GM21528 (cell line): ENCODE results near the gene FHL1.

Experiments used
- ATAC-seq: cut with Tn5 transposase; IDR thresholded peaks from one replicate; pipeline ENCODE4 v1.9.1; 2021; ENCODE audit warnings: mild to moderate bottlenecking, moderate library complexity; ENCODE audit not compliant: unreplicated experiment, low FRiP score

Gene FHL1

GRCh38 chrX:136183917-136184316 lies 36.6 kb downstream of the FHL1 start:
- no peak for ATAC-seq

- ATAC-seq: no peak
Measured at GRCh38 chrX:136185401-136186022, 38.2 kb downstream of the FHL1 start.

DNA sequence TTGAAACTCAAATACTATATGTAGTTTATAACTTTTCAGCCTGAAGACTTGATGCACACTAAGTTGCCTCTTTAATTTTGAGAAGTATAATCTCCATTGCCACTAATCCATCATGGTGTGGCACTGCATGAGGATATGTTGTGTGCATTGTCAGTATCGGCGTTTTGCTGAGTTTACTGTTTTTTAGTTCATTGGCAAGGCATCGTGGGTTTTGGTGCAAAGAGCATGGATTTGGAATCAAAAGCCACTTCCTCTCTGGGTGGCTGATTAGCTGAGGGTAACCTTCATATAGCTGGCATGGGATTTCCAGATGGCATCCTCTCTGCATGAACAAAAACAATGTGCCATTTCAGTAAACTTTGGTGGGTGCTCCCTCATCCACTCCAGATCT lies 38.7 kb downstream of the FHL1 start:
- no peak for ATAC-seq

DNA sequence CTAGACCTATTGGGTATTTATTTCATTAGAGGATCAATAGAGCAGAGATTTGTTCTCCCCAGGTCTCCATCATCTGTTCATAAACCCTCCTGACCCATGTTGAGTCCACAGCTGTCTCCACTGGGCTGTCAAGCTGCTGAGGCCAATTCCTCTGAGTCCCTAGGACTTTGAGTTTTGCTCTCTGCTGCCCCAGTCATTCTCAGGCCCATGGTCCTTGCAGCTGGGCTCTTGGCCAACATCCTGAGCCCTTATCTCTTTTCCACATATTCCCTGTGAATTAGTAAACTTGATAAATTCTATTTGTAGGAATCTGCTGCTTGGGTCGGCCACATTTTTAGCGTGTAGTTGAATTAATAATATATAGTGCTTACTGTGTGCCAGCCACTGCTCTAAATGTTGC lies 41.9 kb downstream of the FHL1 start:
- no peak for ATAC-seq

DNA sequence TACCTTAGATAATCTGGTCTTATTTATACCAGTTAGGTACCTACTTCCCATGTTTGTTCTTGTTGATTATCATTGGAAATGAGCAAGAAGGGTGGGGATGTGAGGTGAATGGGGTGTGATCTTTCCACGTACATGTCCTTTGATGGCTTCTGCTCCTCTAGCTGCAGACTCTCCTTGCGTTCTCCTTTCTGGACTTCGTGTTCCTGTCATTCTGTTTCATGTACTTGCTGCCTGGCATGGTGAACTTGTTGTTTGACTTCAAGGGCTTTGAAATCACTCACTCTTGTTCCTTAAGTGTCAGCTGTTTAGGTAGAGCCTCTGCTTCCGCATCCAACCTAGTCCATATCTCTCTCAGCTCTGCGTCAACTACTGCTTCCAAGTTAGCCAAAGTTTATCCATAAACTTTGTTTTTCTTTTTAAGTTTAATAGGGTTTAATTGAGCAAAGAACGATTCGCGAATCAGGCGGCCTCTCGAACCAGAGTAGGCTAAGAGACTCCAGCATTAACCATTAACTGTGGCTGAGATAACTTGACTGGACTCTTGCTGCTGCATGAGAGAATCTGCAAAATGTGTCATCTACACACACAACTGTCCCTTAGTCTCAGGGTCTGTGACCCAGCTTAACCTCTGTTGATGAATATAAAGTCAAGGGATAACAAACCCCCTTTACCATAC lies 42.8 kb downstream of the FHL1 start:
- ATAC-seq: no peak

DNA sequence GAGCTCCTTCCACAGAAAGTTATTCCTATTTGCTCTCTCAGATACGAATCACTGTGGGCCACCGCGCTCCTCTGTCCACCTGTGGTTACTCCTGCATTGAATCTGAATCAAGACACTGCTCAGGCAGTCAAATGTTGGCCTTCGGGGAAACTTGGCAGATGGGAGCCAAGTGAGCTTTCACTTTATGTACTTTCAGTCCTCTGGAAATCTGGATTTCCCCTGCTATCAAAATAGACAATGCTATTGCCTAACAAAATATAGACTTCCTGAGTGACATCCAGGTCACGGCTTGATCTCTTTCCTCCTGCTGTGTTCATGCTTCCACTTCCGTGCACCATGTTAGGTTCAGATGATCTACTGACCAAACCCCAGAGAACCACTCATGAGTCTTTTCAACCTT lies 43.8 kb downstream of the FHL1 start:
- no peak for ATAC-seq

- no peak for ATAC-seq
Measured at GRCh38 chrX:136192135-136192534, 44.8 kb downstream of the FHL1 start.

DNA sequence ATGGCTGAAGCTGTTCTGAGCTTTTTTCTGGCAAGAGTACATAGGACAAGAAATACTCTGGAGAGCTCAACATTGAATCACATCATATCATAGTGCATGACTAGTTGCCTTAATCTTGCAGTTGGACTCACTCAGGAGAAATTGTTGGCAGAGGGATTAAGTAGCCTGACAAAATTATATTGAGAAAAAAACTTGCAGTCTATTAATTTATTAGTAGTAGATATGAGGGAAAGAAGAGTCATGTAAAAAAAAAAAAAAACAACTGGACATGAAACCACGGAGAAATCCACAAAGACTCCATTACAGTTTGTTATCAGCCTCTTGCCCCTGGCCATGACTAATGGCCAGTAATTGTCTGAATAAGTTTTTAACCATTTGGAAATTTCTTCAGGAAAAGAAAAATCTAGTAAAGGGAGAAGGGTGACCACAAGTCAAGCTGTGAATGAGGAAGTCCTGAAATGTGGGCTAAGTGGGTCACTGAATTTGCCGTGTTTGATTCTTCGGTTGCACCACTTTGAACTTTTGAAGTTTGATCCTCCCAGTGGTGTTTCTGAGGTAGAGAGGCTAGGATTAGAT lies 45.6 kb downstream of the FHL1 start:
- ATAC-seq: no peak

DNA sequence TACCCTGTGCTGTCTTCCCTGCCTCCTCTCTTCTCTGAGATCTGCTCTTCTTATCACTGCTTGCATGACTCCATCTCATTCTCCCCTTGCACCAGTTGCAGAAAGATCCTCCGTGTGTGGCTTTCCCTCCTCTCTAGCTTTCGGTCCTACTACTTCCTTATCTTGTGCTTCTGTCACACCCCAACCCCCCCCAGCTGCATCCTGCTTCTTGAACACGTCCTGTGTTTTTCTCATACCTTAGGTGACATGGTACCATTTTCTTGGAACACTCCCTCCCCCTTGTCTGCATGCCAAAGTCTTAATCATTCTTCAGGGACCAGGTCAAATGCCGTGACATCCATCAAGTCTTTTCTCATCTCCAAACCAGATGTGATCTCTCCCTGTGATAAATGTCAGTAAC lies 46.4 kb downstream of the FHL1 start:
- no peak for ATAC-seq

- ATAC-seq: no peak
Measured at GRCh38 chrX:136194536-136194935, 47.2 kb downstream of the FHL1 start.

DNA sequence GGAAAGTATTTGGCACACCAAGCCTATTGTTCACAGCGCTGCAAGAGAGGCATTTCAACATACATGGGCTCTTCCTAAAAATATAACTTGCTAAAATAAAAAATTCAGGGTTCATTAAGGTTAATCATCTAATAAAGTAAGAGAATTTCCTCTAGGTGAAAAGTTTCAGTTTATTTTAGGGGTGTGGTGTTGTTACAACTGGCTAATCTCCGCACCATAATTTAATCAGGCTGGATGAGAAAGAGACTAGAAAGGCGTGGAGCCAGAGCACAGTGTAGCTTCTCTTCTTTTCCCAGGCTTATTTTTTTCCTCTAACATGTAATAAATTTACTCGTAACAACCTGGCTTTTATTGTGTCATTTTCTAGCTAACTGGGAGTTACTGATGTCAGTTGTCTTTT lies 47.9 kb downstream of the FHL1 start:
- ATAC-seq: no peak

- no peak for ATAC-seq
Measured at GRCh38 chrX:136196691-136197155, 49.4 kb downstream of the FHL1 start.

GRCh38 chrX:136198010-136198409 lies 50.7 kb downstream of the FHL1 start:
- no peak for ATAC-seq

- no peak for ATAC-seq
Measured at GRCh38 chrX:136198678-136199243, 51.4 kb downstream of the FHL1 start.

DNA sequence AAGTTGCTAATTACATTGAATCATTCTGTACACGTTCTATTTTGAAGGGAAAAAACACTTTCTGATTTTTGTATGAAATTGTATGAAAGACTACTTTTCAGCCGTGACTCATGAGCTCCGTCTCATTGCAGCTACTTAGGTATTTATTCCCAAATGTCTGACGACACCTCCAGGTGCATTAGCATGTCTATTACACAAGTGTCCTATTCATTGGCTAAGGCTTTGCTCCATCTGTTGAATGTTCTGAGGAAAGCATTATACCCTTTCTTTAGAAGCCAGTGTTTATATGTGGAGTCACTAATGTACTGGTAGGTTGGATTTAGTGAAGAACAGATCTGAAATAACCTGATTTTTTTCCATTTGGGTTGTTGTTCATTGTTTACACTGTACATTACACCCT lies 52.0 kb downstream of the FHL1 start:
- ATAC-seq: no peak

GRCh38 chrX:136200466-136200865 lies 53.1 kb downstream of the FHL1 start:
- ATAC-seq: no peak

GRCh38 chrX:136201601-136202000 lies 54.3 kb downstream of the FHL1 start:
- ATAC-seq: no peak

DNA sequence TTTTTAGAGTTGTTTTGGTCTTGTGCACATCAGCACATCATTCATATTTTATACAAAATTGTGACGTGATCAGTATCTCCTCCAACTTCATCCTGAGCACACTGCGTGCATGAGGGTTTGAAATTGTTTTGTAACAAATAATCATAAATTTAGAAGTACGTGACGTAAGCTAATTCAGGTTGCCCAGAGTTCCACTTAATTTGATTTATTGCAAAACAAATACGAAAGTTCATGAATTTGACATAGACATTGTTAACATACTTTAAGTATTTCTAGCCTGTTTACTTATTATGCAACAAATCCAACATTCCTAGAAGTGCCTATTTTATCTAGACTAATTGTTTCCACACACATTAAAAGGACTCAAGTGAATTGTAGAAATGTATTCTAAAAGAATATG lies 55.6 kb downstream of the FHL1 start:
- ATAC-seq: no peak

DNA sequence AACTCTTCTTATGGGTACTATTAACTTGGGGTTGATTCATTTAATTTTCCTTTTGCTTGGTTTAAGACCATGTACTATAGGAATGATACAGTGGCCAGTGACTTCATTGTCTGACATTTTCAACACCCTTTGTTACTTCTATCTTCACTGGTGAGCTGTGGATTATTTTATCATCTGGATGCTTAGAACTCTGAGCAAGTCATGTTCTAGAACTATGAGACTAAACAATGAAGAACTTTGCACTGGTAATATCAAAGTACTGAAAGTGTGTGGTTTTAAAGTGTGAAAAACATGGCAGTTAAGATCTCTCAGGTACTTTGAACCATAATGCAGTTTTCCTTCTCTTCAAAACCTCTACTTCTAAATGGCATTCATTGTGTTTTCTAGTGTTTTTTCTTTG lies 56.1 kb downstream of the FHL1 start:
- ATAC-seq: no peak

- ATAC-seq: no peak
Measured at GRCh38 chrX:136203951-136204350, 56.6 kb downstream of the FHL1 start.

- no peak for ATAC-seq
Measured at GRCh38 chrX:136204571-136204970, 57.2 kb downstream of the FHL1 start.

GRCh38 chrX:136205882-136206380 lies 58.6 kb downstream of the FHL1 start:
- no peak for ATAC-seq
